HG02610 (cell line): ENCODE data around the gene WDR70.
"Not testable (repeated sequence)": the region's sequence is repeated elsewhere in the genome, so short reads cannot be mapped to it uniquely, and the experiment has no call there.

ENCODE experiments used
- ATAC-seq: cut with Tn5 transposase; IDR thresholded peaks from one replicate; pipeline ENCODE4 v1.9.1; 2021; ENCODE audit warnings: mild to moderate bottlenecking, moderate library complexity; ENCODE audit not compliant: unreplicated experiment

WDR70 gene

DNA sequence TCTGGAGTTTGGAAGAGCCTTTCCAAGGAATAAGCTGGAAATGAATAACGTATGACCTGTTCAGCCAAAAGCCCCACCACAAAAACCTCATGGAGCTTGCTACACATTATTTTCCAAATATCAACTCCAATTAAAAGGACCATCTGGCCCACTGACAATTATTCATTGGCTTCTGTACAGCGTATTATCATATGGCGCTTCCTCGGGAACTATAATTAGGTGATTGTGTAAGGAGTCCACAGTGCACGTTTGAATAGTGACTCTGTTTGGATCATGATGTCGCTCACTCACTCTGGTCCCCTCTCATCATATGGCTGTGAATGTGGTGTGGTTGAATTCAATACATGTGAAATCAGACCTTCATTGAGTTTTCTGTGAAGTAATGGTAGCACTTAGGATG is 408.6 kb downstream of the WDR70 start:
- ATAC-seq: no peak

DNA sequence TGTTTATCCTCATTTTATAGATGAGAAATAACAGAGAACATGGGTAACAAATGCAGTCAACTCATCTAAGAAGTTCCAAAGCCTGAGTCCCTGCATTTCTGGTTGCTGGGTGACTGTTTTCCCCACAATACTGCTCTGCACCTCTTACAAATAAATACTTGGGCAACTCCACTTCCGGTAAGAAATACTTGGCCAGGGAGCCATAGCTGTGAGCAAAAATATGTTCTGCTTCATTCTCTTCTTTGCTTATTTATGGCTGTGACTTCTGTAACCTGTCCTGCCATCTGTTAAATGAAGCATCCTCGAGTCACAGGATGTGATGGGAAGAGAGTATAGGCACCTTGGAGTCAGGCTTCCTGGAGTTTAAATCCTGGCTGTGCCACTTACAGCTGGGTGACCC is 410.9 kb downstream of the WDR70 start:
- ATAC-seq: no peak

DNA sequence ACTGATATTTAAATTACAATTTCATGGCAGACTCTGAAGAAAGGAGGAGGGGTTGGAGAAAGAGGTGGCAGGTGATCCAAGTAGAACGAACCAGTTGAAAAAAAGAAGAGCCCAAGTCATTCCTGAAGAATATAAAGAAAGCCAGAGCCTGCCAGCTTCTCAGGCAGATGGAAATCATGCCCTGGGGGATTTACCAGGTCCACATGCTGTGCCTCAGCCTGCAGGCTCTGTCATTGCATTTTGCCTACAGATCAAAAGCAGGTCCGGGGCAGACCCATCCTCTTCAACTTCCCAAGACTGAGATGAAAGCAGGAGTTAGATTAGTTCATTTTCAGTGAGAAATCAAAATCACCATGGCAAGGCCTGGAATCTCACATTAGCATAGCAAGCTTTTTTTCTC is 412.2 kb downstream of the WDR70 start:
- no peak for ATAC-seq

DNA sequence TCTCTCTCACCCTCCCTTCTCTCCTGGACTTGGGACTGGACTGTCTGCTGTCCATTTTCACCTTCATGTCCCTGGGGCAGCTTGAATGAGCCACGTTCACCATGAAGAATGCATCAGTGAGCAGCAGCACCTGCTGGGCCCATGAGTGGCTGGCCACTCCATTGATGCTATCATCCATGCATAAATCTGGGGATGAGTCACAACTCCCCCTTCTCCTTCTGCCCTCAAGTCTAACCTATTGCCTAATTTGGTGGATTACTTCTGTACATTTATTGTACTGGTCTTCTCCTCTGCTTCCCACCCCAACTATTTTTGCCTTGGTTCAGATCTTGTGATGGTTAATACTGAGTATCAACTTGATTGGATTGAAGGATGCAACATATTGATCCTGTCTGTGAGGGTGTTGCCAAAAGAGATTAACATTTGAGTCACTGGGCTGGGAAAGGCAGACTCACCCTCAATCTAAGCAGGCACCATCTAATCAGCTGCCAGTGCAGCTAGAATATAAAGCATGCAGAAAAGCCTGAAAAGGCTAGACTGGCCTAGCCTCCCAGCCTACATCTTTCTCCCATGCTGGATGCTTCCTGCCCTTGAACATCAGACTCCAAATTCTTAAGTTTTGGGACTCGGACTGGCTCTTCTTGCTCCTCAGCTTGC is 414.0 kb downstream of the WDR70 start:
- no peak for ATAC-seq

DNA sequence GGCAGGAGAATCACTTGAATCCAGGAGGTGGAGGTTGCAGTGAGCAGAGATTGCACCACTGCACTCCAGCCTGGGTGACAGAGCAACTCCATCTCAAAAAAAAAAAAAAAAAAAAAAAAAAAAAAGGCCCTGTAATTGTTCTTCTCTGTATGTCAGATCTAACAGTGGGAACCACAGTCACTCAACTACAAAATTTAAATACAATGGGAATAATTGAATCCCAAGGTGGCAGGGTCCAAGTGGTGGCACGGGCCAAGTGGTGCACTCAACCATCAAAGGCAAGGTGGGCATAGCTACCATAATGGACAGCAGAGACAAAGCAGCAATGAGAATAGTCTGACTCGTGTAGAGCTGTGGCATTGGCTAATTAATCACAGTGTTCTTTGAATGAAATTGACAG is 416.2 kb downstream of the WDR70 start:
- not testable (repeated sequence) for ATAC-seq

DNA sequence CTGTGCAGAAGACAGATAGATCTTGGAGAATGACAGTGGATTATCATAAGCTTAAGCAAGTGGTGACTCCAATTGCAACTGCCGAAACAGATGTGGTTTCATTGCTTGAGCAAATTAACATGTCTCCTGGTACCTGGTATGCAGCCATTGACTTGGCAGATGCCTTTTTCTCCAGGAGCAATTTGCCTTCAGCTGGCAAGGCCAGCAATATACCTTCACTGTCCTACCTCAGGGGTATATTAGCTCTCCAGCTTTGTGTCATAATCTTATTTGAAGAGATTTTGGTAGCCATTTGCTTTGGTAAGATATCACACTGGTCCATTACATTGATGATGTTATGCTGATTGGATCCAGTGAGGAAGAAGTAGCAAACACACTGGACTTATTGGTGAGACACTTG is 417.3 kb downstream of the WDR70 start:
- ATAC-seq: not testable (repeated sequence)

DNA sequence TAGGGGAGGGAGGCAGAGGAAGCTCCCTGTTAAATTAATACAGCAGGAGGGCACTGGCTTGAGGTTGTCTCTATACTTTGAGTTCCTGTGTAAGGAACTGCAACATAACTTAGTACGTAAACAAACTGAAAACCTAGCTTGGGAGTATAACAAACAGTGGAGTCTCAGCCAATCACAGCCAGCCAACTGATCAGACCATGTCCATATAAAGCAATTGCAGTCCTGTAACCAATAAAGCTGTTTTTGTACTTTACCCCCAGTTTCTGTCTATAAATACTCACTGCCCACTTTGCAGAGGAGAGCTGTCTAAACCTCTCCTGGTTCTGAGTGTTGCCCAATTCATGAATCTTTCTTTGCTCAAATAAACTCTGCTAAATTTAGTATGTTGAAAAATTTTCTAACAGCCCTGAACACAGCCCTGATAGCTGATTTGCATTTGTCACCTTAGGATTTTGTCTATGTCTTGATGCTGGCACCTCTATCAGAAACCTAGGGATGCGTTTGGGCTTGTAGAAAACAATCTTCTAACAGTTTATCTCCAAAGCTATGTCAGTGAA is 420.8 kb downstream of the WDR70 start:
- no peak for ATAC-seq

DNA sequence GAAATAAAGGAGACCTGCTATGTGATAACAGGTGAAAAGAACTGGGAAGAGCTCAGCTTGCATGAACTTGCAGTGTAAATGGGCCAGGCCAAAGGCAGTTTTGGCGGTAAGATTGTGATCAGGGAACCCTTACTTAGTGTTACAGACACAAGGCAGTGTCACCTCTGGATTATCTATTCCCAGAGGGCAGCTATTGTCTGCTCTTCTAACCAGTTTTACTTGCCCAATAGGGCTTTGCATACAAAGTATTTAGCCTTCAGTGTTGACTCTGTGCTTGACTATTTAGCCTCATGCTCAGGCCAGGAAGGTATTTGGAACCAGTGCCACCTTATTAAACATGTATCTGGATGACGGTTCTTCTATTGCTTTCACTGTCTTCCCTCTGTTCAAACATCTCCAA is 422.4 kb downstream of the WDR70 start:
- ATAC-seq: no peak
